Neural progenitor cell (in vitro differentiated cells): ENCODE measurements around the gene AATK. TPM values are rescaled to one million over a fixed set of nuclear protein-coding genes. Genes with fewer than 3 reads are reported as not detected.

Source experiments
- DNase-seq: peaks from one replicate; pipeline ENCODE4 v3.0.0-alpha.2; 2016; ENCODE audit warnings: low spot score
- H2AFZ ChIP-seq: fragments of 200-600 bp; sonication (generic); replicated peaks from 2 replicates; pipeline ENCODE4 v1.6.1; 2016; ENCODE audit warnings: antibody characterized with exemption
- H3F3A ChIP-seq: fragments of 200-600 bp; sonication (generic); 2 replicates; pipeline ENCODE4 v1.6.1; 2016; ENCODE audit warnings: antibody characterized with exemption, low read depth
- H3K27ac ChIP-seq: fragments of 200-600 bp; sonication (generic); 2 replicates; pipeline ENCODE4 v1.5.1; 2016; ENCODE audit warnings: mild to moderate bottlenecking
- H3K27me3 ChIP-seq: fragments of 200-600 bp; sonication (generic); 2 replicates; pipeline ENCODE4 v1.6.1; 2016; ENCODE audit warnings: mild to moderate bottlenecking, moderate library complexity
- H3K36me3 ChIP-seq: fragments of 200-600 bp; sonication (generic); 2 replicates; pipeline ENCODE4 v1.5.1; 2016
- H3K4me1 ChIP-seq: fragments of 200-600 bp; sonication (generic); 2 replicates; pipeline ENCODE4 v1.6.1; 2016; ENCODE audit warnings: mixed run types
- H3K4me2 ChIP-seq: fragments of 200-600 bp; sonication (generic); 2 replicates; pipeline ENCODE4 v1.6.1; 2016
- H3K4me3 ChIP-seq: fragments of 200-600 bp; sonication (generic); 2 replicates; pipeline ENCODE4 v1.5.1; 2016
- H3K79me2 ChIP-seq: fragments of 200-600 bp; sonication (generic); 2 replicates; pipeline ENCODE4 v1.6.1; 2016; ENCODE audit warnings: low read depth
- H3K9ac ChIP-seq: fragments of 200-600 bp; sonication (generic); 2 replicates; pipeline ENCODE4 v1.6.1; 2016
- H3K9me3 ChIP-seq: fragments of 200-600 bp; sonication (generic); 2 replicates; pipeline ENCODE4 v1.5.1; 2016; ENCODE audit warnings: low read depth
- H4K20me1 ChIP-seq: fragments of 200-600 bp; sonication (generic); 2 replicates; pipeline ENCODE4 v1.6.1; 2016; ENCODE audit warnings: low read depth
- H3K27ac Mint-ChIP-seq: 3 replicates; pipeline ENCODE4 v1.8.0; 2021; ENCODE audit warnings: mixed read lengths
- H3K27me3 Mint-ChIP-seq: 2 replicates; pipeline ENCODE4 v1.8.0; 2022; ENCODE audit warnings: low read depth, mild to moderate bottlenecking, inconsistent platforms, moderate library complexity, mixed read lengths; ENCODE audit not compliant: insufficient read depth
- H3K36me3 Mint-ChIP-seq: 3 replicates; pipeline ENCODE4 v1.8.0; 2021; ENCODE audit warnings: mixed read lengths
- H3K4me1 Mint-ChIP-seq: 3 replicates; pipeline ENCODE4 v1.8.0; 2021; ENCODE audit warnings: mixed read lengths
- H3K4me3 Mint-ChIP-seq: 3 replicates; pipeline ENCODE4 v1.8.0; 2021; ENCODE audit warnings: mild to moderate bottlenecking, moderate library complexity, mixed read lengths
- H3K9me3 Mint-ChIP-seq: 3 replicates; pipeline ENCODE4 v1.8.0; 2020; ENCODE audit warnings: mixed read lengths
- CTCF ChIP-seq: fragments of 200-600 bp; sonication (generic); IDR thresholded peaks from 2 replicates; pipeline ENCODE4 v1.5.1; 2017; ENCODE audit warnings: antibody characterized with exemption, mild to moderate bottlenecking
- EZH2 ChIP-seq: fragments of 200-600 bp; sonication (generic); IDR thresholded peaks from 2 replicates; pipeline ENCODE4 v1.6.1; 2017; ENCODE audit warnings: antibody characterized with exemption, mild to moderate bottlenecking, moderate library complexity
- EZH2phosphoT487 ChIP-seq: fragments of 200-600 bp; sonication (generic); IDR thresholded peaks from 2 replicates; pipeline ENCODE4 v1.6.1; 2017; ENCODE audit warnings: antibody characterized with exemption
- total RNA-seq: library from RNA; depleted of rRNA; stranded (reverse); fragments of >200 nt; gene quantifications from 2 replicates; pipeline ENCODE4 v1.2.3, GENCODE V29; 2015; ENCODE audit warnings: low replicate concordance

AATK gene
- total RNA-seq, 1 donor from 2014 or later, result 0.32 TPM

GRCh38 chr17:81108220-81108619, 57.8 kb downstream of the AATK start:
- H3K36me3 ChIP-seq, result no peaks in the 10 kb centered on the region
- no peak overlapping the region for H3K9ac ChIP-seq
- no peaks in the 10 kb centered on the region for H3F3A ChIP-seq
- Mint-ChIP-seq H3K9me3 (no peaks in the 10 kb centered on the region), H3K27me3 (peaks cover 4% of the 10 kb centered on the region), H3K4me3 (no peak overlapping the region), H3K4me1 (peaks cover 6% of the 10 kb centered on the region), H3K27ac (no peak overlapping the region), H3K36me3 (peaks cover 4% of the 10 kb centered on the region)
- H3K9me3 ChIP-seq, result no peaks in the 10 kb centered on the region
- no peak overlapping the region for H3K4me2 ChIP-seq
- H2AFZ ChIP-seq, result no peak overlapping the region
- TF ChIP-seq CTCF (no peak), EZH2phosphoT487 (no peak), EZH2 (no peak)
- H4K20me1 ChIP-seq, result no peaks in the 10 kb centered on the region
- no peak for DNase-seq
- no peak overlapping the region for H3K27ac ChIP-seq
- H3K4me1 ChIP-seq, result no peaks in the 10 kb centered on the region
- H3K79me2 ChIP-seq, result no peaks in the 10 kb centered on the region
- H3K4me3 ChIP-seq, result no peak overlapping the region
- no peaks in the 10 kb centered on the region for H3K27me3 ChIP-seq

- Histone ChIP-seq H2AFZ (no peak overlapping the region), H3F3A (no peaks in the 10 kb centered on the region), H3K27me3 (no peaks in the 10 kb centered on the region), H3K4me3 (no peak overlapping the region), H3K79me2 (no peaks in the 10 kb centered on the region), H4K20me1 (peaks cover 7% of the 10 kb centered on the region), H3K4me1 (no peaks in the 10 kb centered on the region), H3K4me2 (no peak overlapping the region), H3K9ac (no peak overlapping the region), H3K36me3 (no peaks in the 10 kb centered on the region), H3K9me3 (no peaks in the 10 kb centered on the region), H3K27ac (no peak overlapping the region)
- no peaks in the 10 kb centered on the region for H3K9me3 Mint-ChIP-seq
- TF ChIP-seq EZH2phosphoT487 (no peak), CTCF (no peak), EZH2 (no peak)
- peaks cover 4% of the 10 kb centered on the region for H3K27me3 Mint-ChIP-seq
- H3K4me3 Mint-ChIP-seq, result no peak overlapping the region
- peaks cover 5% of the 10 kb centered on the region for H3K4me1 Mint-ChIP-seq
- no peak for DNase-seq
- no peak overlapping the region for H3K27ac Mint-ChIP-seq
- H3K36me3 Mint-ChIP-seq, result peaks cover 4% of the 10 kb centered on the region
Measured at GRCh38 chr17:81106716-81107115, 59.3 kb downstream of the AATK start.

- TF ChIP-seq EZH2 (no peak), CTCF (no peak), EZH2phosphoT487 (no peak)
- Histone ChIP-seq H3K79me2 (no peaks in the 10 kb centered on the region), H3K27ac (no peak overlapping the region), H3K36me3 (no peaks in the 10 kb centered on the region), H3K4me1 (no peaks in the 10 kb centered on the region), H3K9me3 (no peaks in the 10 kb centered on the region), H3F3A (no peaks in the 10 kb centered on the region), H3K27me3 (no peaks in the 10 kb centered on the region), H2AFZ (no peak overlapping the region), H3K4me2 (no peak overlapping the region), H3K4me3 (no peak overlapping the region), H4K20me1 (peaks cover 13% of the 10 kb centered on the region), H3K9ac (no peak overlapping the region)
- no peaks in the 10 kb centered on the region for H3K9me3 Mint-ChIP-seq
- H3K36me3 Mint-ChIP-seq, result no peaks in the 10 kb centered on the region
- H3K4me1 Mint-ChIP-seq, result peaks cover 6% of the 10 kb centered on the region
- H3K27me3 Mint-ChIP-seq, result no peaks in the 10 kb centered on the region
- H3K4me3 Mint-ChIP-seq, result no peak overlapping the region
- H3K27ac Mint-ChIP-seq, result no peak overlapping the region
- DNase-seq, result no peak
Measured at GRCh38 chr17:81103379-81103778, 62.6 kb downstream of the AATK start.

- peaks cover 13% of the 10 kb centered on the region for H4K20me1 ChIP-seq
- no peak overlapping the region for H3K4me2 ChIP-seq
- Mint-ChIP-seq H3K27ac (no peak overlapping the region), H3K9me3 (no peaks in the 10 kb centered on the region), H3K4me3 (no peak overlapping the region), H3K27me3 (no peaks in the 10 kb centered on the region), H3K4me1 (peaks cover 9% of the 10 kb centered on the region), H3K36me3 (no peaks in the 10 kb centered on the region)
- no peaks in the 10 kb centered on the region for H3K36me3 ChIP-seq
- no peak overlapping the region for H3K4me3 ChIP-seq
- H3K27me3 ChIP-seq, result no peaks in the 10 kb centered on the region
- no peaks in the 10 kb centered on the region for H3K79me2 ChIP-seq
- H3K27ac ChIP-seq, result no peak overlapping the region
- H3F3A ChIP-seq, result no peaks in the 10 kb centered on the region
- no peak overlapping the region for H2AFZ ChIP-seq
- TF ChIP-seq EZH2 (no peak), CTCF (no peak), EZH2phosphoT487 (no peak)
- H3K9me3 ChIP-seq, result no peaks in the 10 kb centered on the region
- H3K4me1 ChIP-seq, result no peaks in the 10 kb centered on the region
- H3K9ac ChIP-seq, result no peak overlapping the region
- DNase-seq, result no peak
Measured at GRCh38 chr17:81102869-81103268, 63.2 kb downstream of the AATK start.
